Measurements from ENCODE around the gene ELFN2.

Gene ELFN2

DNA sequence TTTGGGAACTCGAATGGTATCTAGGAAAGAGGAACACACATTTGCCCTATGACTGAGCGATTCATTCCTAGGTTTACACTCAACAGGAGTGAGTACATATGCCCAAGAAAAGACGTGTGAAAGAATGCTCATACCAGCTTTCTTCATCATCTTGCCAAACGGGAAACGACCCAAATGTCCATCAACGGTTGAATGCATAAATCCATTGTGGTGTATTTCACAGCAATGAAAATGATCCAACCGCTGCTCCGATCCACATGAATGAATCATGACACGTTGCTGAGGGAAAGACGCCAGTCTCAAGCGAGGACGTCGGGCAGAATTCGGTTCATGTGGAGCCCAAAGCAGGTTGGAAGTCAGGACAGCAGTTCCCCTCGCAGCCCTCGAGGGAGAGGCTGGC, 73.4 kb downstream of the ELFN2 start:
- no peak for DNase-seq

DNA sequence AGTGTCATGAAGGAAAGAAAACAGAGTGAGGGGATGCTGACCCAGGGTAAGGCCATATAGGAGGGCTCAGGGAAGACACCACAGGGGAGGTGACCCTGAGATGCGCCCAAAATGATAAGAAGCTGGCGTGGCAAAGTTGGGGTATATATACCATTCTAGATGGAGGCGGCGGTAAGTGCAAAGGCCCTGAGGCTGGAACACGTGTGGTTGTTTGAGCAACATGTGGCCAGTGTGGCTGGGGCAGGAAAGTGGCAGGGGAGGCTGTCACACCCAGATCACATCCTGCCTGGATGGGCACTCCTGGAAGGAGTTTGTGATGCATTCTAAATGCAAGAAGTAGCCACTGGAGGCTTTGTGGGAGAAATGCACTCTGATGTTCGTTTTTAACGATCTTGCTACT, 74.8 kb downstream of the ELFN2 start:
- DNase-seq: no peak

DNA sequence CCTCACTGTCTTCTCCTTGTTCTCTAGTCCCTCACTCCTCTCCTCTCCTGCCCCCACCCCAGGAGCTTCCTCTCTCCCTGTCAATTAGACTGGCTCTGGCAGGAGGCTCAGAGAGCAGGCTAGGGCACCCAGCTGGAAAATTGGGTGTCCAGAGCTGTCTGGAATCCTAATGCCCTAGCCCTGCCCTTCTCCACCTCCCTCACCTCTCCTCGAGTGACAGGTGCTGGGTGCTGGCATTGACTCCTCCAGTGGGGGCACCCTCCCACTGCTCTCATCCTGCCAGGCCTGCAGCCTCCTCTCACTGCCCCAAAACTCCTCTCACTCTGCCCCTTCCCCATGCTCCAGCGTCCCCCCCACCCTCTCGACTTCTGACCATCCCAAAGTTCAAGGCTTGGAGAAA, 76.0 kb downstream of the ELFN2 start:
- DNase-seq: no peak

DNA sequence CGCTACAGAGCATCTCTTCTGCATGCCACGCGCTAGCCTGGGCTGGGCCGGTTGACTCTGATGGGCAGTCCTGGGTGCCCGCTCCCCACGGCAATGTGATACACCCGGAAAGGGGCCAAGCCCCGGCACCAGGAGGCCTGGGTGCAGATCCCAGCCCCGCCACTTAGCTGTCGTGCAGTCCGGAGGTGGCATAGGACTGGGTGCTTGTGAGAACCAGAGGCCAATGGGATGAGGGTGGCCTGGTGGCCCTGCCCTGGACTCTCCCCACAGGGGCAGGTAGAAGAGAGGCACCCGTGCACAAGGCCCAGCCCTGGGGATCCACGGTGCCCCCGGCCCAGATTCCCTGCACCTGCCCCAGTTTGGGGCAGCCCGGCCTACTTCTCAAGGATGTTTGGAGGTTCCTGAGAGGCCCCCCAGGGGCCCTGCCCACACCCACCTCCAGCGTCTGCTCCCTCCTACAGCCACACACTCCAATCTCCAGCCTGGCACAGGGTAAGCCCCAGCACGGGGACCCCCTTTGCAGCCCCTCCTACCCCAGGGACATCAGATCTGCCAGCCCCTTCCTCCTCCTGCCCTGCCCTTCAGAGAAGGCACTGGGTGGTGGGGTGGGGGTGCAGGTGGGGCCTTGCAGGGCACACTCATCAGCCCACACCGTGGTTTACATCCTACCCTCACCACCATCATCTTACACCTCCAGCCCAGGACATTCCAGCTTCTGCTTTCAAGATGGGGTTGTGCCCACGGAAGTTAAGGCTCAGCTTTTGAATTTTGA, 78.0 kb downstream of the ELFN2 start:
- DNase-seq: no peak

DNA sequence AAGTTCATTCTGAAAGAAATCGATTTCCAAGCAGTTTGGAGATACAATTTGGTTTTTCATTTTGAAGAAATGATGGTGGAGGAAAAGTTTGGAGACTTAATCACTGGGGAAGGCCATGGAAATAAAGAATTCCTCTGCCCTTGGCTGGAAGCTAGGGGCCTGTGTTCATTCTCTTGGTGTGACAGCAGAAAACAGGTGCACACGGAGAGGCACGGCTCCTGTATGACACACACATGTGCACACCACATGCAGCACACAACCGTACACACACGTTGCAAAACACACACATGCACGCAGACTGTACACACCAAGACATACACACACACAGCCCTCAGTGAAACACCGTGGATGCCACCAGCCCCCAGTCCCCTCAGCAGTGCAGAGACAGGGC, 80.8 kb downstream of the ELFN2 start:
- DNase-seq: no peak

DNA sequence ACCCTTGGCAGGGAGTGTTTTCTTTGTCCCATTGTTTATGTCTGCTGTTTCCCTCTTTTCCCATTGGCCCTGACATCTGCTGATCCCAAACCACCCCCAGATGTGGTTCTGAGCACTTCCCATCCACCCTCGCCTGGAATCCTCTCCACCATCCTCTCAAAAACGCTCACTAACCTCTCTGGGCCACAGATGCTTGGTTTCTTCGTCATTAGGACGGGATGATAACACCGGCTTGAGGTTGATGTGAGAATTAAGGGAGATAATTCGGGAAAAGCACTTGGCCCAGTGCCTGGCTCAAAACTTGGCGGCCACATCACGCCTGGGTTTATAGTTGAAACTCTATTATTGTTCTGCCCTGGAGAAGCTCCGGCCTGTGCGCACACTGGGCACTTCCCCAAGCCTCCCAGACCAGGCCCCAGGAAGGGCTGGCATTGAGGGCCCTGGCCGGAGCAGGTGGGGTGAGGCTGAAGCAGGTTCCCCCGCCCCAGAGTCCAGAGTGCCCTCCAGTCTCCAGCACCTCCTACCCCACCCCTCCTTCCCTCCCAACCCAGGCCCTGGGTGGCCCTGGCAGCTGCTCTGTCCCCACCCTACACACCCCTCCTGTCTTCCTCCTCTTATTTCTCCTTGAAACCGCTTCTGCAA, 81.3 kb downstream of the ELFN2 start:
- no peak for DNase-seq

DNA sequence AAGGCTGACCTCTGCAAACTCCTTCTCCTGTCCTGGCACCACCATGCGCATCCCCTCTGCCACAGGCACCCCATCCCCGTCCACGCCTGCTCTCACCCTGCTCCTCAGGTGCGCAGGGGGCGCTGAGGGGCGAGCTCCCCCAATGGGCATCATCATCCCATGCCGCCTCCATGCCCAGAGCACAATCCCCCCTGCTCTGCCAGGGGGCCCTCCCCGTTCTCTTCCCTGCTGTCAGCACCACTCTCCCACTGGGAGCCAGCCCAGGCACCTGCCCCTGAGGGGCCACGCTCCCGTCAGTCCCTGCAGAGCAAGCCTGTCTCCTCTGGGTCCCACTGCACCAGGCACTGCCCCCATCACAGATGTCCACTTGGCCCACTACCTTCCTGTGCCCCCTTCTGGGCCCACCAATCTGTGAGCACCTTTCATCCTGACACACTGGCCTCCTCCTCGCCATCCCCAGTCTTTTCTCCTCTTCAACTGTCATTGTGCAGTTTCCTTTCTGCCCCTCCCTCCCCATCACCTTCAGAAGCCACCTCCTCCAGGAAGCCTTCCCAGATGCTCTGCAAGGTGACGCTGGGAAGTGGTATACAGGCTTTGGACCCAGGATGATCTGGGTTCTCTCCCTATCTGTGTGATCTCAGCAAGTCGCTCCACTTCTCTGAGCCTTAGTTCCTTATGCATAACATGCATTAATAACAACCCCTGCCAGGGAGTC, 82.4 kb downstream of the ELFN2 start:
- no peak for DNase-seq

DNA sequence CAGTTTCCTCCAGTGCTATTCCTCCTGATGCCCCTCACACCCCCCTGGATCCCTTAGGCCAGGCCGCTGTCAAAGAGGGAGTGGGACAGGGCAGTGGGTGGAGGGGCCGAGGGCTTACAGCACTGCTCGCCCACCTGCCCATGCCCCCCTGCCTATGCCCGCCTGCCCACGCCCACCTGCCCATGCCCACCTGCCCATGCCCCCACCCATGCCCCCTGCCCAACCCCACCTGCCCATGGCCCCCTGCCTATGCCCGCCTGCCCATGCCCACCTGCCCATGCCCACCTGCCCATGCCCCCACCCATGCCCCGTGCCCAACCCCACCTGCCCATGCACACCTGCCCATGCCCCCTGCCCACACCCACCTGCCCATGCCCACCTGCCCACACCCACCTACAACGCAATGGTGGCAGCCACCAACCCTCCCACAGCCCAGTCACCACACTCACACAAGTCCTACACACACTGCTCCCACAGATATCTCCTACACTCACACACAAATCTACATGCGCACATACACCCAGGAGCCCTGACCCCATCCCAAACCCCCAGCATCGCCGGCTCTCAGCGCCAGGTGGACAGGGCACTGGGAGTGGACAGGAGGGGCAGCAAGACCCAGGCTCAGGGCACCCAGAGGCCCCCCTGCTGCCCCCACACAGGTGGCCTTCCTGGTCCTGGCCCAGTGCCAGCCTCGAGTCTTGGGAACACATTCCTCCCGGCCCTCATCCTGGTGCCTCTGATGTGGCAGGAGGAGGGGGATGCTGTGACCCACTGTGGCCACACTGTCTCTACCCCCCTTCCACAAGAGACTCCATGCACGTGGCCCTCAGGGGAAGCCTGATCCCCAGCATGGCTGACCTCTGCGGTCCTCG, 83.2 kb downstream of the ELFN2 start:
- peak; percentile 24 for DNase-seq

DNA sequence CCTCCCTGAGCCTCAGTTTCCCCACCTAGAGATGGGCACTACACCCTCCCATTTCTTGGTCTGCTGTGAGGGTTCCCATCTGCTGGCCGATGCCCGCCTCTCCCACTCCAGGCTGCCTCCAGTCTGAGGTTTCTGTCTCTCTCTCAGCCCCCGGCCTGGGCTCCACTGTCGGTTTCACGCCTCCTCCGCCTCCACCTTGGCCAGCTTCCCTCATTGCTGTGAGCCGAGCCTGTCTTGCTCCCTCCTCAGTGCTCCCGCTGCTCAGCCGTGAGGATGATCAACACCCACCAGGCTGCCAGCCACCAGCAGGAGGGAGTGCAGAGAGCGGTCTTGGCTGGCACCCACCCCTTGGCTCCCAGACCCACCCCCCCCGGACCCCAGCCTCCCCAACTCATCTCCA, 83.9 kb downstream of the ELFN2 start:
- no peak for DNase-seq

DNA sequence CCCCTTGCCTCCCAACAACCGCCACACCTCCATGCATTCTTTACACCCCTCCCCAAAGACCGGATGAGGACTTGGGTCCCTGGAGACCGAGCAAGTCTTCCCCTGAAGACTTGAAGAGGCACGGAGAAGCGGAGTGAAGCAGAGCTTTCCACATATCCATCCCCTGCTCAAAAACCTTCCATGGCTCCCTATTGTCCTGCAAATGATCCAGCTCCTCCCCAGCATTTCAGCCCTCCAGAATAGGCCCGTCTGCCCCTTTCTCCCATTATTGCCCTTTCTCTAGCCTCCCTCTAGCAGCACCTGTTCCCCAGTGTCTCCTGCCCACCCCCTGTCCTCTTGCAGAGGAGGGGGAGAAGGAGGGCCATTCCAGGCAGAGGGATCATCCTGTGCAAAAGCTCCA, 85.2 kb downstream of the ELFN2 start:
- DNase-seq: no peak

DNA sequence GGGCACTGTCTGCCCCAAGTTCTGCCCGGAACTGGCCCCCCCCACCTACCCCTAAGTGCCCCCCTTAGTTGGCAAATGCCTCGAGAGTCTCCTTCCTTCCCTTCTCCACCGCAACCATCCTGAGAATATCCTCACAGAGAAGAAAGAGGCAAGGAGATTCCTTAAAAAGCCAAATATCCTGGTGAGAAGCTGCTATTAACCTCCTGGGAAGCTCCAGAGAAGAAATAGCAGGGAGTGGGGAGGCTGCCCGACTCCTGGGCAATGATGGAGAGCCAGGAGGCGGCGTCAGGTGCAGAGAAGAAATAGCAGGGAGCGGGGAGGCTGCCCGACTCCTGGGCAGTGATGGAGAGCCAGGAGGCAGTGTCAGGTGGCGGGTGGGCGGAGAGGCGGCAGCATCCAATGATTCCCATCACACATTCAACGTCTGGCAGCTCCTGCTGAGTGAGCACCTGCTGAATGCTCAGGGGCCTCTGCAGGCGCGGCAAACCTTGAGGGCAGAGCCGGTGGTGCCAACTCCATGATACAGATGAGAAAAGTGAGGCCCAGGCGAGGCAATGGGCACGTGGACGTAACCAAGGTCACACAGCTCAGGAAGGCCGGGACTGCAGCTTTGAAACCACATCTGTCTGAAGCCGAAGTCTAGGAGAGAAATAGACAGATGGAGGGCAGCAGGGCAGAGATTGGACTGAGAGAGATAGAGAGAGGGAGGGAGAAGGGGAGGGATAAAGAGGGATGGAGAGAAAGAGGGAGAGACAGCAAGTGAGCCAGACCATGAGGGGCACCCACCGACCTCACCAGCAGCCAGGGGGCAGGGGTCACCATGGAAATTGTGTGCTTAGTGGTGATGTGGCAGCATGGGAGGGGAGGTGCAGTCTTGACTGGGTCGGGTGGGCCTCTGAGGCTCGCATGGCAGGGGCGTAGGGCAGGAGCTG, 86.7 kb downstream of the ELFN2 start:
- DNase-seq: peak; percentile 96

DNA sequence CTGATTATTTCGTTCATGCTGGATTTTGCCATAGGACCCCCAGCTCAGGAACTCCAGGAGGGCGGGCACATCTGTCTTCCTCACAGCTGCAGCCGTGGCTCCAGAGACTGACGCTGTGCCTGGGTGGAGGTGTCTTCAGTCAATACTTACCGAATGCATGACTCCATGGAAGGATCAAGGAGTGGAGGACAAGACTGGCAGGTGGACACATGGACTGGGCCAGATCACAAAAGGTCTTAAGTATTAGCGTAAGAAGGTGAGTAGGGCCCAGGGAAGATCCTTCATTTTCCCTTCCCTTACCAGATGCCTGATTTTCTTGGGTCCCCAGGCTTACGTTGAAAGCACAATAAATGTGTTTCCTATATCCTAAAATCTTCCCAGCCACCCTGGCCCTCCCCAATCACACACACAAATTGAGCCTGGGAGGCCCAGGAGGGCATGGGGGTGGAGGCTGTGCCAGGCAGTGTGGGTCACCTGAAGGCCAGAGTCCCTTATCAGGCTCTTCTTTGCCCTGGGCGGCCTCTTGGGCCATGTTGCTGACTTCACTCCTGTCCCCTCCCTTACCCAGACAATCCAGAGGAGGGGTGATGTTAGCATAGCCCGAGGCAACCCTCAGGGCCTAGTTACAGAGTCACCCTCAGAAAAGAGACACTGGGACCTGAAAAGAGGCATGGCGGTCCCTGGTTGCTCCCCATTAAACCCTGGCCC, 88.6 kb downstream of the ELFN2 start:
- DNase-seq: no peak

DNA sequence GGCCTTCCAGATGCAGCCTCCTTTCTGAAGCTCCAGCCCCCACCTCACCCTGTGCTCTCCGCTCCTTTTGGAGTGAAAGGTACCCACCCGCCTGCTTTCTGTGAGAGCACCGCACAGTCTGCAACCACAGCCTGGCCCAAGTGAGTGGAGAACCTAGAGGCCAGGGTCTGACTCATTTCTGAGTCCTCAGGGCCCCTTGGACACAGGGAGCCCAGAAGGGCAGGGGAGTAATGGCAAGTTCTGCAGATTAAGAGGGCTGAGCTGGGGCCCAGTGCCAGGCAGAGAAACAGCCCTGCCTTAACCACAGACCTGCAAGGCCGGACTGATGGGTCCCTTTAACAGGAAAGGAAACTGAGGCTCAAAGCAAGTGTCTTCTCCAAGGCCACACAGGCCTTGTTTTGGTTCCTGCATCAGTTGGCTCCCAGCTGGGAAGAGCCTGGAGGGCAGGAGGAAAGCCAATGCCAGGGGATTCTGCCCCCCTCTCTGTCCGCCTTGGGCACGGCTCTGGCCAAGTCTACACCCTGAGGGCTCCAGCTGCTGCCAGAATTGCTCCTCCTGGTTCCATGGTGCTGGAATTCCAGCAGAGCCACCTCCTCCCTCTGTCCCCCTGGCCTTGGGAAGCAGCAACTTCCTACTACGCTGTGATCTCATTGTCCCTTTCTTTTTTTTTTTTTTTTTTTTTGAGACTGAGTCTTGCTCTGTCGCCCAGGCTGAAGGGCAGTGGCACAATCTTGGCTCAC, 89.9 kb downstream of the ELFN2 start:
- peak; percentile 56 for DNase-seq

DNA sequence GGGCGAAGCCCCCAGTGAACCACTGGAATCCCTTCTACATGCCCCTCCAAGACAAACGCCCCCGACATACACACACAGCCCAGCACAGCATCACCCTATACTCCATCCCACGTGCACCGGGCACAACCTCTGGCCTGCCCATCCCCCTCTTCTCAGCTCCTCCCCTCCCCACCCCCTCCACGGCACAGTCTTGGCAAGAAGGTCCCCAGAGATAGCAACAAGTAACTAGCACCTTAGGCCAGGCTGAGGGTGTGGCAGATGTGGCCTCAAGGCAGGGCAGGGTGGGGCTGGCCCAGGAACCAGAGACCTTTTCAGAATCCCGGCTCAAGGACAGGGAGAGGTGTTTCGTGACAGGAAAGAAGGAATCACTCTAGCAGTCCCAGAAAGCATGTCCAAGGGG, 90.7 kb downstream of the ELFN2 start:
- DNase-seq: peak; percentile 23

DNA sequence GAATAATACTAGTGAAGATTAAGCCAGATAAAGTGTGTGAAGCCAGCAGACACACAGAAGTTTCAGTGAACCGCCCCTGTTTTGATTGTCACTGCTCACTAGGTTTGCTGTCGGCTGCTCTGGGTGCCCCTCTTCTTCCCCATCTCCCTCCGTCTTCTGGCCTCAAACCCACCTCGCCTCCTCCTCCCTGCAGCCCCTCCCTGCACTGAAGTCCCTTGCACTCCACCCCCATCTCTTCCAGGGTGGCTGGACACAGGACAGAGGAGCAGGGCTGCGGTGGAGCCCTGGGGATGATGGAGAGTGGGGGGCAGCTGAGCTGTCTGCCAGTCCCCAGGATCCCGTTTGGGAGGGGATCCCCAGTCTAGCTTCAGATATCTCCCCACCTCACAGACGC, 91.5 kb downstream of the ELFN2 start:
- no peak for DNase-seq

DNA sequence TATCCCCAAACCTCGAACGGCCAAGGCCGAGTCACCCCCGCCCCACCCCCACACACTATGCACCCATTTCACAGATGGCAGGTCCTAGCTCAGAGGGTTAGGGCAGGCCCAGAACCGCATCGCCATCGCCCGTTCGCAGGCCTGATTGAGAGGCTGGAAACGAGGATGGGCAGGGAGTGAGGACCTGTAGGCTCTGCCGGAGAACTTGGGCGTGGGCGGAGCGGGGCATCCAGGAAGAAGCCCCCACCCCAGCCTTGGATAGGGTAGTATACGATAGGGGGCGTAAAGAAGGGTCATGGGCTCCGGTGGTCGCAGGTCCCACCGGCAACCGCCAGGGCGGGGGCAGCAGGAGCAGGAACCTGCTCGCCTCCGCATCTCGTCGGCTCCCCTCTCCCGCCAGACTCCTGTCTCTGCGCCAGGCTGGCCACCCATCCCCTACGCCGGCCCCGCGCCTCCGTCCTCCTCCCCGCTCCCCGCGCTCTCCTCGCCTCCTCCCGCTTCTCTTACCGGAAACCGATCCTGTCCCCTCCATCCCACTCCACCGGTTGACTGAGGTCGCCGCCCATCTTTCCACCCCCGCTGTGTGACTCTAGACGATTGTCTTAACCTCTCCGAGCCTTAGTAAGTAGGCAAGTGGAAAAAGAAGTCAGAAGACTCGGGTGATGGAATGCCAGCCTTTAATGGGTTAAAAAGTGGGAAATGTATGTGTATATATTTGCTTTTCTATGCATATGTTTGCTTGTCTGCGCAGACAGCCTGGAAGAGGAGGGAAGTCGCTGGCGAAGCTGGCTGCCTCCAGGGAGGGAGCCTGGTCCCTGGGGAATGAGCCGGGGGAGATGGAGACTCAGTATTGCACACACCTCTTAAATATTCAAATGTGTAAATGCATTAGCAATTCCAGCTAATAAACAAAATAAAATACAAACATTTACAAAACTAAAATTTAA, 92.1 kb downstream of the ELFN2 start:
- DNase-seq: peak; percentile 86

DNA sequence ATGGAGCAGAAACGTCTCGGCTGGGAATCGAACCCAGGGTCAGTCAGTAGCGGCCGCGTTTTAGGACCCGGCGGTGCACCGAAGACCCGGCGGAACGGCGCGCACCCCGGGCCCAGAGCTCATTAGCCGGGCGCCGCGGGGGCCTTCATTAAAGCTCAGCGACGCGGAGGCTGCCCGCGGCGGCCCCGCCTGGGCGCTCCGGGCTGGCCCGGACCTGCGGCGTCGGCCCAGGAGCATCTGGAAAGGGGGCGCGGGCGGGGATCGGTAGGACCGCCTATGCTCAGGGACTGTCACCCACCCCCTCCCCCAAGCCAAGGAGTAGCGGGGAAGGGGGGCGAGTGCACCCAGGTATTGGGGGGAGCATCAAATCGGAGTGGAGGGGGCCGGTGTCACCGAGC, 92.8 kb downstream of the ELFN2 start:
- DNase-seq: peak; percentile 84

DNA sequence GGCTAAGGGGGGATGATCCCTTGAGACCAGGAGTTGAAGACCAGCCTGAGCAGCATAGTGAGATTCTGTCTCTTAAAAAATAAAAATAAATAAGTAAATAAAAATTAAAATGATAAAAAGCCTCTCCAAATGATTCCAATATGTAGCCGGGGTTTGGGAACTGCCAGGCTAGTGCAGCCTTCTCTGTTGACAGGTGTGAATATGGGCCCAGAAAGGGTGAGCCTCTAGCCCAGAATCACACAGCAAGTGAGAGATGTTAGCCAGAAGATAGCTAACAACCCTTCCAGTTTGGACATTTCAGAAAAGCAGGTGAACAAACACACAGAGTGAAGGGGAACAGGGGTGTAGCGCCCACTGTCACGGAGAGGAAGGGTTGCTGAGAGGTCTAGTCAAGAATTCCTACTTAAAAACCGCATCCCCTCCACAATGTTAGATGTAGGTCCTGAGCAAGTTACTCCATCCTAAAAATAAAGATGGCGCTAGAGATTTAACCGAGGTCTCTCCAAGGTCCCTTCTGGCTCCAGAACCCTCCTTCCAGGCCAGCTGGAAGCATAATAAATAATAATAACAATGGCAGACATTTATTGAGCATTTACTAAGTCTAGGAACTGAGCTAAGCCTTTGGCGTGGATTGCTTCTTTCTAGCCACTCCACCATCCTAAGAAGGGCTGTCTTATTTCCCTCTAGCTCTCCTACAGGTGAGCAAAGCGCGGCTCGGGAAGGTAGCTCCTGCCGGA, 93.4 kb downstream of the ELFN2 start:
- DNase-seq: no peak

Measured in NCI-H69 (cell line).